SK-N-SH (cell line): ENCODE data around the gene AQP3. TPM values are rescaled to one million over a fixed set of nuclear protein-coding genes. Genes with fewer than 3 reads are reported as not detected.

Experiments
- CTCF ChIA-PET: fragments of 300-600, 350-600 bp; formaldehyde crosslinking; extraction: SDS; loops from one replicate; lab custom pipeline; 2021; lab: Yijun Ruan, JAX
- POLR2A ChIA-PET: fragments of 350-600 bp; sonication (Branson Sonifier 250); formaldehyde crosslinking; extraction: SDS; loops from one replicate; lab custom pipeline; 2020; ENCODE audit warnings: antibody characterized with exemption, inconsistent platforms; lab: Yijun Ruan, JAX
- DNase-seq: peaks from one replicate; pipeline ENCODE4 v3.0.0; 2012
- H2AFZ ChIP-seq: fragments of 200-600 bp; sonication (generic); 2 replicates; pipeline ENCODE4 v1.8.1; 2016; ENCODE audit warnings: antibody characterized with exemption, mild to moderate bottlenecking, low read depth
- H3F3A ChIP-seq: fragments of 200-600 bp; sonication (generic); replicated peaks from 2 replicates; pipeline ENCODE3; 2016; ENCODE audit warnings: antibody characterized with exemption, mild to moderate bottlenecking; ENCODE audit not compliant: insufficient read depth
- H3K27ac ChIP-seq, 2 experiments: fragments of 200-500 bp in 1 of 2; fragments of 200-600 bp in 1 of 2; sonication (Bioruptor generic) in 1 of 2; sonication (generic), shearing (Covaris generic) in 1 of 2; 2 replicates each; pipeline versions ENCODE4 v1.5.1 to v1.6.1; 2014 to 2016; ENCODE audit warnings: low read depth in 2 of 2, inconsistent platforms in 1 of 2, low read length in 1 of 2, mild to moderate bottlenecking in 1 of 2, mixed read lengths in 1 of 2
- H3K27me3 ChIP-seq: fragments of 200-600 bp; sonication (generic), shearing (Covaris generic); 2 replicates; pipeline ENCODE4 v1.6.1; 2016; ENCODE audit warnings: mixed run types; ENCODE audit not compliant: insufficient read depth
- H3K36me3 ChIP-seq, 2 experiments: fragments of 200-500 bp in 1 of 2; fragments of 200-600 bp in 1 of 2; sonication (Bioruptor generic) in 1 of 2; sonication (generic) in 1 of 2; replicated peaks in 1 of 2; 2 replicates each; pipeline versions ENCODE3 to v1.5.1; 2014 to 2016; ENCODE audit warnings: low read length in 1 of 2, mild to moderate bottlenecking in 1 of 2; ENCODE audit not compliant: insufficient read depth in 2 of 2, control insufficient read depth in 1 of 2
- H3K4me1 ChIP-seq, 2 experiments: fragments of 200-500 bp in 1 of 2; fragments of 200-600 bp in 1 of 2; sonication (Bioruptor generic) in 1 of 2; sonication (generic), shearing (Covaris generic) in 1 of 2; 2 replicates each; pipeline versions ENCODE4 v1.5.1 to v1.6.1; 2014 to 2016; ENCODE audit warnings: low read depth in 1 of 2, low read length in 1 of 2, mixed run types in 1 of 2; ENCODE audit not compliant: insufficient read depth in 2 of 2, control insufficient read depth in 1 of 2
- H3K4me2 ChIP-seq: fragments of 200-600 bp; sonication (generic), shearing (Covaris generic); 2 replicates; pipeline ENCODE4 v1.6.1; 2017; ENCODE audit warnings: mixed run types
- H3K4me3 ChIP-seq, 2 experiments: fragments of 200-500 bp in 1 of 2; fragments of 200-600 bp in 1 of 2; sonication (Bioruptor generic) in 1 of 2; sonication (generic), shearing (Covaris generic) in 1 of 2; 2 replicates each; pipeline versions ENCODE4 v1.5.1 to v1.8.1; 2014 to 2016; ENCODE audit warnings: low read depth in 2 of 2, inconsistent platforms in 1 of 2, low read length in 1 of 2, mild to moderate bottlenecking in 1 of 2, mixed read lengths in 1 of 2, moderate library complexity in 1 of 2
- H3K79me2 ChIP-seq: fragments of 200-600 bp; sonication (generic); 2 replicates; pipeline ENCODE4 v1.8.1; 2017; ENCODE audit warnings: mild to moderate bottlenecking; ENCODE audit not compliant: insufficient read depth
- H3K9ac ChIP-seq: fragments of 200-600 bp; sonication (generic); 2 replicates; pipeline ENCODE4 v1.6.1; 2017; ENCODE audit warnings: mixed run types
- H3K9me2 ChIP-seq: fragments of 200-600 bp; sonication (generic); 2 replicates; pipeline ENCODE4 v1.6.1; 2017; ENCODE audit warnings: mixed run types
- H3K9me3 ChIP-seq: fragments of 200-600 bp; sonication (generic); 2 replicates; pipeline ENCODE4 v1.6.1; 2017; ENCODE audit warnings: mixed run types, mild to moderate bottlenecking, moderate library complexity
- H4K20me1 ChIP-seq: fragments of 200-600 bp; sonication (generic); 2 replicates; pipeline ENCODE4 v1.6.1; 2017; ENCODE audit warnings: mild to moderate bottlenecking, mixed run types; ENCODE audit not compliant: insufficient read depth
- CHD2 ChIP-seq: fragments of 150-350 bp; IDR thresholded peaks from 2 replicates; pipeline ENCODE4 v1.6.1; 2018; ENCODE audit warnings: low read length; ENCODE audit not compliant: partially characterized antibody
- ELF1 ChIP-seq: IDR thresholded peaks from 2 replicates; pipeline ENCODE4 v1.4.0; 2012
- EP300 ChIP-seq, 2 experiments: IDR thresholded peaks; 2 replicates each; pipeline versions ENCODE4 v1.4.0 to v1.6.1; 2012; ENCODE audit warnings: borderline replicate concordance in 1 of 2, low read depth in 1 of 2, low read length in 1 of 2
- EZH2phosphoT487 ChIP-seq: fragments of 200-600 bp; sonication (generic); IDR thresholded peaks from 2 replicates; pipeline ENCODE4 v1.6.1; 2017; ENCODE audit warnings: low read depth, mixed run types, mild to moderate bottlenecking, antibody characterized with exemption, moderate library complexity, borderline replicate concordance
- FOXJ3 ChIP-seq: sonication (generic); formaldehyde crosslinking; IDR thresholded peaks from 2 replicates; pipeline ENCODE4 v1.5.1; 2020; ENCODE audit warnings: mild to moderate bottlenecking, missing genetic modification reagents
- IRF3 ChIP-seq: fragments of 150-350 bp; IDR thresholded peaks from 2 replicates; pipeline ENCODE4 v1.6.1; 2016; ENCODE audit warnings: mild to moderate bottlenecking, low read depth, low read length
- JUND ChIP-seq: IDR thresholded peaks from 2 replicates; pipeline ENCODE4 v1.4.0; 2012
- MAX ChIP-seq: IDR thresholded peaks from 2 replicates; pipeline ENCODE4 v1.4.0; 2012; ENCODE audit warnings: low read depth
- MEF2A ChIP-seq: IDR thresholded peaks from 2 replicates; pipeline ENCODE4 v1.4.0; 2012; ENCODE audit warnings: low read depth, borderline replicate concordance
- NFIC ChIP-seq: IDR thresholded peaks from 2 replicates; pipeline ENCODE4 v1.4.0; 2012; ENCODE audit warnings: borderline replicate concordance
- NRF1 ChIP-seq: IDR thresholded peaks from 2 replicates; pipeline ENCODE4 v1.6.1; 2012; ENCODE audit warnings: low read depth, mild to moderate bottlenecking, low read length
- RCOR1 ChIP-seq: fragments of 150-350 bp; IDR thresholded peaks from 2 replicates; pipeline ENCODE4 v1.6.1; 2017; ENCODE audit warnings: antibody characterized with exemption, low read length
- RFX5 ChIP-seq: IDR thresholded peaks from 2 replicates; pipeline ENCODE4 v1.6.1; 2012; ENCODE audit warnings: mild to moderate bottlenecking, improper control_type of control experiment, low read length
- SMC3 ChIP-seq: IDR thresholded peaks from 2 replicates; pipeline ENCODE4 v1.6.1; 2012; ENCODE audit warnings: low read depth, low read length, improper control_type of control experiment
- TCF12 ChIP-seq: IDR thresholded peaks from 2 replicates; pipeline ENCODE4 v1.4.0; 2012
- TEAD4 ChIP-seq: IDR thresholded peaks from 2 replicates; pipeline ENCODE4 v1.4.0; 2012; ENCODE audit warnings: mild to moderate bottlenecking, borderline replicate concordance; ENCODE audit not compliant: insufficient read depth
- USF2 ChIP-seq: fragments of 150-350 bp; IDR thresholded peaks from 2 replicates; pipeline ENCODE4 v1.6.1; 2017; ENCODE audit warnings: antibody characterized with exemption, low read length, low read depth, borderline replicate concordance
- YY1 ChIP-seq: IDR thresholded peaks from 2 replicates; pipeline ENCODE4 v1.4.0; 2012; ENCODE audit warnings: low read depth, mild to moderate bottlenecking
- ZBTB33 ChIP-seq: IDR thresholded peaks from 2 replicates; pipeline ENCODE4 v1.4.0; 2012; ENCODE audit warnings: low read depth, borderline replicate concordance
- WGBS: methylation state at CpG from one replicate; pipeline ENCODE4 v1.1.6; 2017; ENCODE audit warnings: low lambda C conversion rate; 5-methylcytosine and 5-hydroxymethylcytosine counted together
- polyA plus RNA-seq, 3 experiments: library from polyadenylated mRNA; depleted of rRNA; stranded (reverse); fragments of >200 nt; gene quantifications; 2 replicates each; pipeline ENCODE4 v1.2.3, GENCODE V29; 2012

AQP3 gene
- polyA plus RNA-seq, 1 of the 3 experiments (the other 2 are of a cell fraction): 0.64 TPM

- no peak overlapping the region for H3K4me2 ChIP-seq
- peaks cover 23 to 60% of the 10 kb centered on the region in 2 experiments for H3K36me3 ChIP-seq
- no peaks in the 10 kb centered on the region for H4K20me1 ChIP-seq
- H3K9me3 ChIP-seq: no peaks in the 10 kb centered on the region
- TF ChIP-seq MEF2A (no peak), IRF3 (no peak), TCF12 (no peak), MAX (no peak), USF2 (no peak), EP300 (IDR thresholded peaks at IDR 0.05; ENCODE audit: borderline replicate concordance in 1 of 2, low read depth in 1 of 2, low read length in 1 of 2) (no peak), NFIC (no peak), FOXJ3 (CRISPR knock-in tag) (no peak), ELF1 (no peak), EZH2phosphoT487 (no peak), ZBTB33 (no peak), RFX5 (no peak), NRF1 (no peak), JUND (no peak), SMC3 (no peak), CHD2 (no peak), TEAD4 (no peak), YY1 (no peak), RCOR1 (no peak)
- no peak overlapping the region for H3K9ac ChIP-seq
- CTCF ChIA-PET: interaction anchor here (1.0 to 7.9 kb wide), 4 partner anchors 10 to 86 kb away, joined by 3 to 135 read pairs (median 54); partner anchors contain the start of gene AQP3
- no peaks in the 10 kb centered on the region for H3K9me2 ChIP-seq
- POLR2A ChIA-PET: interaction anchor here (1.4 kb wide), 1 partner anchor 12 kb away, joined by 3 read pairs; no protein-coding TSS in a partner anchor
- no peaks in the 10 kb centered on the region for H3K79me2 ChIP-seq
- H3F3A ChIP-seq: no peaks in the 10 kb centered on the region
- H3K27me3 ChIP-seq: no peaks in the 10 kb centered on the region
- H3K27ac ChIP-seq: no peak overlapping the region
- no peak overlapping the region for H2AFZ ChIP-seq
- H3K4me3 ChIP-seq: no peak overlapping the region
- 80% methylated on average over 3 of the region's 3 CpGs for WGBS
- DNase-seq: no peak
- no peaks in the 10 kb centered on the region; a peak in 2 of 4 replicates for H3K4me1 ChIP-seq
Observed at GRCh38 chr9:33461492-33461891, 14.1 kb upstream of the AQP3 start.
